K562 (cell line): ENCODE measurements around the gene BCL7C. TPM values are rescaled to one million over a fixed set of nuclear protein-coding genes. Genes with fewer than 3 reads are reported as not detected.

Experiments used
- BMI1 ChIP-seq: fragments of 150-350 bp; IDR thresholded peaks from 2 replicates; pipeline ENCODE4 v1.6.1; 2014; ENCODE audit warnings: low read length
- CBX3 ChIP-seq, 2 experiments: IDR thresholded peaks; 1 replicate in 1 of 2; 2 replicates in 1 of 2; pipeline ENCODE4 v1.6.1; 2012; ENCODE audit warnings: inconsistent platforms in 2 of 2, low read length in 2 of 2, borderline replicate concordance in 1 of 2, control low read depth in 1 of 2
- DMBX1 ChIP-seq: fragments of 250-450 bp; sonication (Bioruptor Pico); IDR thresholded peaks from 2 replicates; pipeline ENCODE4 v1.8.0; 2022; ENCODE audit warnings: inconsistent platforms, mild to moderate bottlenecking, moderate library complexity, borderline replicate concordance
- ESRRA ChIP-seq: fragments of 450-650 bp; IDR thresholded peaks from 2 replicates; pipeline ENCODE4 v1.6.1; 2014; ENCODE audit warnings: low read depth, mild to moderate bottlenecking, moderate library complexity, borderline replicate concordance
- ETV1 ChIP-seq: fragments of 450-650 bp; conservative IDR thresholded peaks from 2 replicates; pipeline ENCODE4 v1.6.1; 2016; ENCODE audit warnings: missing genetic modification characterization, control low read depth, low read depth, missing compliant biosample characterization
- HCFC1 ChIP-seq: IDR thresholded peaks from 2 replicates; pipeline ENCODE4 v1.6.1; 2012; ENCODE audit warnings: low read depth, low read length, improper control_type of control experiment
- HOXB6 ChIP-seq: fragments of 250-450 bp; sonication (Bioruptor Pico); IDR thresholded peaks from 2 replicates; pipeline ENCODE4 v1.5.1; 2022; ENCODE audit warnings: mild to moderate bottlenecking, borderline replicate concordance
- KDM4B ChIP-seq, 2 experiments: fragments of 450-650 bp in 1 of 2; sonication (generic) in 1 of 2; IDR thresholded peaks; 2 replicates each; pipeline ENCODE4 v1.6.1; 2016 to 2017; ENCODE audit warnings: borderline replicate concordance in 2 of 2, antibody characterized with exemption in 1 of 2, low read depth in 1 of 2, mild to moderate bottlenecking in 1 of 2
- NRF1 ChIP-seq, 2 experiments: fragments of 450-650 bp; IDR thresholded peaks in 1 of 2; conservative IDR thresholded peaks in 1 of 2; 2 replicates each; pipeline ENCODE4 v1.6.1; 2014; ENCODE audit warnings: mild to moderate bottlenecking in 2 of 2
- POLR2AphosphoS2 ChIP-seq: IDR thresholded peaks from 2 replicates; pipeline ENCODE4 v1.6.1; 2012; ENCODE audit warnings: low read length, improper control_type of control experiment
- RAD51 ChIP-seq: fragments of 450-650 bp; IDR thresholded peaks from 2 replicates; pipeline ENCODE4 v1.7.1; 2016; ENCODE audit warnings: low read depth, mild to moderate bottlenecking, borderline replicate concordance
- RBFOX2 ChIP-seq: fragments of 200-400 bp; formaldehyde crosslinking; IDR thresholded peaks from 2 replicates; pipeline ENCODE4 v1.6.1; 2017; ENCODE audit warnings: low read depth, mild to moderate bottlenecking, low read length, moderate library complexity
- TCF15 ChIP-seq: fragments of 250-450 bp; sonication (Bioruptor Pico); IDR thresholded peaks from 2 replicates; pipeline ENCODE4 v1.8.0; 2022; ENCODE audit warnings: moderate library complexity, mild to moderate bottlenecking, inconsistent platforms
- TEAD1 ChIP-seq, 2 experiments: fragments of 450-650 bp in 1 of 2; sonication (generic) in 1 of 2; formaldehyde crosslinking; IDR thresholded peaks; 2 replicates each; pipeline versions ENCODE4 v1.4.0 to v1.8.0; 2020 to 2022; ENCODE audit warnings: mild to moderate bottlenecking in 2 of 2, missing genetic modification reagents in 1 of 2
- ZNF311 ChIP-seq: fragments of 250-450 bp; sonication (Bioruptor Pico); IDR thresholded peaks from 2 replicates; pipeline ENCODE4 v1.4.0; 2020; ENCODE audit warnings: mild to moderate bottlenecking, moderate library complexity
- ZNF354B ChIP-seq: fragments of 250-450 bp; sonication (Bioruptor Pico); IDR thresholded peaks from 2 replicates; pipeline ENCODE4 v1.4.0; 2020
- ZNF584 ChIP-seq: fragments of 200-800 bp; sonication (Bioruptor generic); IDR thresholded peaks from 2 replicates; pipeline ENCODE4 v1.6.1; 2016; ENCODE audit warnings: low read depth, mild to moderate bottlenecking, missing genetic modification characterization, missing compliant biosample characterization
- polyA plus RNA-seq, 8 experiments: library from polyadenylated mRNA; depleted of rRNA in 4 of 8; stranded (reverse) in 5 of 8; unstranded in 3 of 8; fragments of >200 nt; fragmentation: Nextera tagmentation in 2 of 8; fragmentation: Illumina TruSeq in 1 of 8; extraction: Ambion mirVana in 2 of 8; extraction: Trizol in 1 of 8; gene quantifications; 2 replicates each; pipeline versions ENCODE4 v1.2.1 to v1.2.3, GENCODE V29; 2011 to 2014; ENCODE audit warnings: inconsistent platforms in 1 of 8, missing spikeins in 1 of 8
- total RNA-seq, 7 experiments: library from RNA; depleted of rRNA in 6 of 7; stranded (reverse); fragments of >200 nt in 6 of 7; fragmentation: Illumina TruSeq in 2 of 7; extraction: Trizol in 2 of 7; gene quantifications; 2 replicates each; pipeline versions ENCODE4 v1.2.1 to v1.2.3, GENCODE V29; 2011 to 2021; ENCODE audit warnings: low replicate concordance in 1 of 7
- TF ChIP-seq, protein P1 (sequence below): sonication (generic); formaldehyde crosslinking; IDR thresholded peaks from 2 replicates; pipeline ENCODE4 v1.8.0; 2022; ENCODE audit warnings: missing genetic modification reagents, mild to moderate bottlenecking, borderline replicate concordance
- TF ChIP-seq, protein P2 (sequence below): fragments of 250-450 bp; sonication (Bioruptor Pico); IDR thresholded peaks from 2 replicates; pipeline ENCODE4 v1.4.0; 2020; ENCODE audit warnings: mild to moderate bottlenecking
- TF ChIP-seq, protein P3 (sequence below), 2 experiments: fragments of 450-650 bp; IDR thresholded peaks; 2 replicates each; pipeline ENCODE4 v1.6.1; 2016
- TF ChIP-seq, protein P4 (sequence below): fragments of 450-650 bp; IDR thresholded peaks from 2 replicates; pipeline ENCODE4 v1.6.1; 2014; ENCODE audit warnings: low read depth, mild to moderate bottlenecking, moderate library complexity, borderline replicate concordance

BCL7C gene
- total and polyA plus RNA-seq, 9 of the 15 experiments (the other 6 are each of a cell fraction or from before 2014, with no cell fraction given) = 1.7 to 85.8 (median 19.6) TPM

DNA sequence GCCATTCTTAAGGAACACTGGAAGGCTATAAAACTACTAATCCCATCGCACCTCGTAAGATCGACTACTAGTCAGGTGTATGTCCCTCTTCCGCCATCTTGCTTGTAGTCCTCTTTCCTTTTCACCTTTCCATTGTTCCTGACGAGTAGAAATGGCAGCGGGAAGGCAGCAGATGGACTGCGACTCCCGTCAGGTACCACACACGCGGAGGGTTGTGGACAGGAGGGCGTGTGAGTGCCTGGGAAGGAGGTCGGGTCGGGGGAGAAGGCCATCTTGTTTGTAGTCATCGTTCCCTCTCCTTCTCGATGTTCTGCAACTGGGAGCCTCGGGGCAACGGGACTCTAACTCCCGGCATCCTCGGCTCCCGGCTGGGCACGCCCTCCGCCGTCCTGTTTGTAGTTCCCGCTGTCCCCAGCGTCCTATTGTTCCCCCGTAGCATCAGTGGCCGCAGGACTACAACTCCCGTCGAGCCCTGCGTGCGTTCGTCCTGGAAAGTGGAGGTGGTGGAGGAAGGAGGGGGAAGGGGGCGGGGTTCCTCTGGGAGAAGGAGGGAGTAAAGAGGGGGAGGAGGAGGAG lies 29.2 kb upstream of the BCL7C start (continued):
- TF ChIP-seq, protein P1, sequence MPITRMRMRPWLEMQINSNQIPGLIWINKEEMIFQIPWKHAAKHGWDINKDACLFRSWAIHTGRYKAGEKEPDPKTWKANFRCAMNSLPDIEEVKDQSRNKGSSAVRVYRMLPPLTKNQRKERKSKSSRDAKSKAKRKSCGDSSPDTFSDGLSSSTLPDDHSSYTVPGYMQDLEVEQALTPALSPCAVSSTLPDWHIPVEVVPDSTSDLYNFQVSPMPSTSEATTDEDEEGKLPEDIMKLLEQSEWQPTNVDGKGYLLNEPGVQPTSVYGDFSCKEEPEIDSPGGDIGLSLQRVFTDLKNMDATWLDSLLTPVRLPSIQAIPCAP (CRISPR knock-in tag) = no peak
- TF ChIP-seq, protein P2, sequence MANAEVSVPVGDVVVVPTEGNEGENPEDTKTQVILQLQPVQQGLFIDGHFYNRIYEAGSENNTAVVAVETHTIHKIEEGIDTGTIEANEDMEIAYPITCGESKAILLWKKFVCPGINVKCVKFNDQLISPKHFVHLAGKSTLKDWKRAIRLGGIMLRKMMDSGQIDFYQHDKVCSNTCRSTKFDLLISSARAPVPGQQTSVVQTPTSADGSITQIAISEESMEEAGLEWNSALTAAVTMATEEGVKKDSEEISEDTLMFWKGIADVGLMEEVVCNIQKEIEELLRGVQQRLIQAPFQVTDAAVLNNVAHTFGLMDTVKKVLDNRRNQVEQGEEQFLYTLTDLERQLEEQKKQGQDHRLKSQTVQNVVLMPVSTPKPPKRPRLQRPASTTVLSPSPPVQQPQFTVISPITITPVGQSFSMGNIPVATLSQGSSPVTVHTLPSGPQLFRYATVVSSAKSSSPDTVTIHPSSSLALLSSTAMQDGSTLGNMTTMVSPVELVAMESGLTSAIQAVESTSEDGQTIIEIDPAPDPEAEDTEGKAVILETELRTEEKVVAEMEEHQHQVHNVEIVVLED (CRISPR knock-in tag) = peak; percentile 91
- TF ChIP-seq RAD51 (peak; percentile 49; the same call in 1 of the 2 replicates), CBX3 (IDR thresholded peaks at IDR 0.05; ENCODE audit: borderline replicate concordance in 1 of 2, low read length in 2 of 2) (0 out of 3 replicates have a peak, but pooled peaks of 1 of the 2 experiments have one; percentile 7), ZNF311 (CRISPR knock-in tag) (peak; percentile 76; the same call in 1 of the 2 replicates), NRF1 (conservative IDR thresholded peaks at IDR 0.05 in 1 of 2, IDR thresholded peaks at IDR 0.05 in 1 of 2) (peak; percentile 5 to 33; a peak in 2 of 4 replicates), ESRRA (peak; percentile 24), DMBX1 (CRISPR knock-in tag) (peak; percentile 94), RBFOX2 (peak; percentile 87), TEAD1 (CRISPR knock-in tag; IDR thresholded peaks at IDR 0.05) (peak in 1 of 2 experiments; percentile 90; a peak in 3 of 4 replicates), POLR2AphosphoS2 (no peak), KDM4B (IDR thresholded peaks at IDR 0.05; ENCODE audit: borderline replicate concordance in 2 of 2, low read depth in 1 of 2) (peak in 1 of 2 experiments; percentile 97; a peak in 2 of 4 replicates), TCF15 (CRISPR knock-in tag) (peak; percentile 28; the same call in 1 of the 2 replicates), BMI1 (no peak), ZNF584 (CRISPR knock-in tag) (peak; percentile 93), ETV1 (tag) (peak; percentile 45), ZNF354B (CRISPR knock-in tag) (0 out of 2 replicates have a peak, but pooled peaks have one; percentile 43), HOXB6 (CRISPR knock-in tag) (peak; percentile 83; the same call in 1 of the 2 replicates), HCFC1 (peak; percentile 94)
- TF ChIP-seq, protein P3, sequence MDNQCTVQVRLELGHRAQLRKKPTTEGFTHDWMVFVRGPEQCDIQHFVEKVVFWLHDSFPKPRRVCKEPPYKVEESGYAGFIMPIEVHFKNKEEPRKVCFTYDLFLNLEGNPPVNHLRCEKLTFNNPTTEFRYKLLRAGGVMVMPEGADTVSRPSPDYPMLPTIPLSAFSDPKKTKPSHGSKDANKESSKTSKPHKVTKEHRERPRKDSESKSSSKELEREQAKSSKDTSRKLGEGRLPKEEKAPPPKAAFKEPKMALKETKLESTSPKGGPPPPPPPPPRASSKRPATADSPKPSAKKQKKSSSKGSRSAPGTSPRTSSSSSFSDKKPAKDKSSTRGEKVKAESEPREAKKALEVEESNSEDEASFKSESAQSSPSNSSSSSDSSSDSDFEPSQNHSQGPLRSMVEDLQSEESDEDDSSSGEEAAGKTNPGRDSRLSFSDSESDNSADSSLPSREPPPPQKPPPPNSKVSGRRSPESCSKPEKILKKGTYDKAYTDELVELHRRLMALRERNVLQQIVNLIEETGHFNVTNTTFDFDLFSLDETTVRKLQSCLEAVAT (IDR thresholded peaks at IDR 0.05) = peak in 1 of 2 experiments; percentile 95; a peak in 2 of 4 replicates
- TF ChIP-seq, protein P4, sequence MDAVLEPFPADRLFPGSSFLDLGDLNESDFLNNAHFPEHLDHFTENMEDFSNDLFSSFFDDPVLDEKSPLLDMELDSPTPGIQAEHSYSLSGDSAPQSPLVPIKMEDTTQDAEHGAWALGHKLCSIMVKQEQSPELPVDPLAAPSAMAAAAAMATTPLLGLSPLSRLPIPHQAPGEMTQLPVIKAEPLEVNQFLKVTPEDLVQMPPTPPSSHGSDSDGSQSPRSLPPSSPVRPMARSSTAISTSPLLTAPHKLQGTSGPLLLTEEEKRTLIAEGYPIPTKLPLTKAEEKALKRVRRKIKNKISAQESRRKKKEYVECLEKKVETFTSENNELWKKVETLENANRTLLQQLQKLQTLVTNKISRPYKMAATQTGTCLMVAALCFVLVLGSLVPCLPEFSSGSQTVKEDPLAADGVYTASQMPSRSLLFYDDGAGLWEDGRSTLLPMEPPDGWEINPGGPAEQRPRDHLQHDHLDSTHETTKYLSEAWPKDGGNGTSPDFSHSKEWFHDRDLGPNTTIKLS = peak; percentile 83
